ENCODE data around the gene RABGAP1.

DNA sequence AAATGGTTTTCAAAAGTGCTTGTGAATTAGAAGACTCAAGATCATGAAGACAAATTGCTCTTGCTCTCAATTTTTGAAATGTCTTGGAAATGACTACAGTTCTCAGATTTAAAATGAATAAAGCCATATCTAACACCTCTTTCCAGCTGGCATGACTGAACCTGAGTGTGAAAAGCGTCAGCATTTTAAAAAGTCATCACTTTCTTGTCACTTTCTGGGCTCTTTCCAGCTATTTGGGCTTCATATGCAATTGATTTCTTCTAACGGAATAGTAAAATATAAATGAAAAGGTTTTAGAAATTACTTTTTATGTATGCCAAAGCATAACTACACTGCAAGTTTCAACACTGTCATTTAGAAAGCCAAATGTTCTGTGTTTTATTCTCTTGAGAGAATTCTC is 95.0 kb downstream of the RABGAP1 start:
- TF ChIP-seq EZH2 (IDR thresholded peaks at IDR 0.05) (no peak), POLR2AphosphoS5 (IDR thresholded peaks at IDR 0.05; ENCODE audit: borderline replicate concordance, low read depth, low read length) (no peak), FOXP2 (optimal IDR thresholded peaks at IDR 0.05; ENCODE audit: control extremely low read depth, extremely low read length, insufficient read depth) (no peak)
